ENCODE data around the gene ZZZ3. TPM values are rescaled to one million over a fixed set of nuclear protein-coding genes. Genes with fewer than 3 reads are reported as not detected.
A peak's percentile ranks its signal among the peaks of the same experiment; 100 is the strongest.

Gene ZZZ3
- total RNA-seq, 4 donors from 2014 or later, result 26.8 to 45.8 (median 37.3) TPM

GRCh38 chr1:77659879-77660593, 22.4 kb downstream of the ZZZ3 start:
- no peak for TF ChIP-seq CTCF (IDR thresholded peaks at IDR 0.05 in 4 of 5, conservative IDR thresholded peaks at IDR 0.05 in 1 of 5)
- TF ChIP-seq POLR2A (IDR thresholded peaks at IDR 0.05), result no peak
- no peak for ATAC-seq
- intact Hi-C loops (cut with DNase I; ENCODE audit: low total_unique reads), result no loop called here
- H3K27me3 ChIP-seq, result no peaks in the 10 kb centered on the region
- no peaks in the 10 kb centered on the region for H3K9me3 ChIP-seq
- H3K4me3 ChIP-seq, result no peak overlapping the region
- no peaks in the 10 kb centered on the region for H3K36me3 ChIP-seq
- in situ Hi-C loops (cut with MboI; ENCODE audit: low sequenced_read_pairs in 4 of 4), result no loop called here
- no peak overlapping the region for H3K27ac ChIP-seq
- no peak for DNase-seq
- H3K4me1 ChIP-seq, result peaks cover 8 to 9% of the 10 kb centered on the region in 2 donors

GRCh38 chr1:77658271-77658670, 24.2 kb downstream of the ZZZ3 start:
- intact Hi-C loops (cut with DNase I; ENCODE audit: low total_unique reads), result no loop called here

GRCh38 chr1:77655431-77655974, 27.0 kb downstream of the ZZZ3 start:
- intact Hi-C loops (cut with DNase I; ENCODE audit: low total_unique reads), result no loop called here
- no peak overlapping the region for H3K27ac ChIP-seq
- H3K36me3 ChIP-seq, result no peaks in the 10 kb centered on the region
- in situ Hi-C loops (cut with MboI; ENCODE audit: low sequenced_read_pairs in 4 of 4), result no loop called here
- DNase-seq (no peak), ATAC-seq (no peak)
- no peaks in the 10 kb centered on the region for H3K27me3 ChIP-seq
- no peaks in the 10 kb centered on the region for H3K9me3 ChIP-seq
- TF ChIP-seq CTCF (IDR thresholded peaks at IDR 0.05 in 4 of 5, conservative IDR thresholded peaks at IDR 0.05 in 1 of 5) (no peak), POLR2A (IDR thresholded peaks at IDR 0.05) (no peak)
- H3K4me1 ChIP-seq, result peaks cover 11% of the 10 kb centered on the region in 2 donors
- no peak overlapping the region for H3K4me3 ChIP-seq

More at GRCh38 chr1:77658271-77658670, 24.2 kb downstream of the ZZZ3 start:
- no peaks in the 10 kb centered on the region for H3K9me3 ChIP-seq
- H3K27me3 ChIP-seq, result no peaks in the 10 kb centered on the region
- ATAC-seq (no peak), DNase-seq (no peak)
- no peaks in the 10 kb centered on the region for H3K4me1 ChIP-seq
- no peaks in the 10 kb centered on the region for H3K36me3 ChIP-seq
- no peak overlapping the region for H3K27ac ChIP-seq
- no peak overlapping the region for H3K4me3 ChIP-seq
- TF ChIP-seq POLR2A (IDR thresholded peaks at IDR 0.05), result no peak
- TF ChIP-seq CTCF (IDR thresholded peaks at IDR 0.05 in 4 of 5, conservative IDR thresholded peaks at IDR 0.05 in 1 of 5), result no peak
- in situ Hi-C loops (cut with MboI; ENCODE audit: low sequenced_read_pairs in 4 of 4), result no loop called here

GRCh38 chr1:77652970-77653516, 29.4 kb downstream of the ZZZ3 start:
- DNase-seq (no peak), ATAC-seq (no peak)
- no peaks in the 10 kb centered on the region for H3K36me3 ChIP-seq
- H3K27me3 ChIP-seq, result no peaks in the 10 kb centered on the region
- H3K4me3 ChIP-seq, result no peak overlapping the region
- TF ChIP-seq CTCF (IDR thresholded peaks at IDR 0.05 in 4 of 5, conservative IDR thresholded peaks at IDR 0.05 in 1 of 5), result no peak
- no peak for TF ChIP-seq POLR2A (IDR thresholded peaks at IDR 0.05)
- H3K9me3 ChIP-seq, result no peaks in the 10 kb centered on the region
- intact Hi-C loops (cut with DNase I; ENCODE audit: low total_unique reads) (no loop called here), in situ Hi-C loops (cut with MboI; ENCODE audit: low sequenced_read_pairs in 4 of 4) (no loop called here)
- peak overlapping the region in 1 of 4 donors; percentile 57 for H3K27ac ChIP-seq
- H3K4me1 ChIP-seq, result peaks cover 11% of the 10 kb centered on the region in 2 donors
